ENCODE results near the gene SYNGR1. TPM values are rescaled to one million over a fixed set of nuclear protein-coding genes. Genes with fewer than 3 reads are reported as not detected.
A peak's percentile ranks its signal among the peaks of the same experiment; 100 is the strongest.

Gene SYNGR1
- total RNA-seq, 1 donor from 2014 or later, result 26.6 TPM

- TF ChIP-seq, protein P1, sequence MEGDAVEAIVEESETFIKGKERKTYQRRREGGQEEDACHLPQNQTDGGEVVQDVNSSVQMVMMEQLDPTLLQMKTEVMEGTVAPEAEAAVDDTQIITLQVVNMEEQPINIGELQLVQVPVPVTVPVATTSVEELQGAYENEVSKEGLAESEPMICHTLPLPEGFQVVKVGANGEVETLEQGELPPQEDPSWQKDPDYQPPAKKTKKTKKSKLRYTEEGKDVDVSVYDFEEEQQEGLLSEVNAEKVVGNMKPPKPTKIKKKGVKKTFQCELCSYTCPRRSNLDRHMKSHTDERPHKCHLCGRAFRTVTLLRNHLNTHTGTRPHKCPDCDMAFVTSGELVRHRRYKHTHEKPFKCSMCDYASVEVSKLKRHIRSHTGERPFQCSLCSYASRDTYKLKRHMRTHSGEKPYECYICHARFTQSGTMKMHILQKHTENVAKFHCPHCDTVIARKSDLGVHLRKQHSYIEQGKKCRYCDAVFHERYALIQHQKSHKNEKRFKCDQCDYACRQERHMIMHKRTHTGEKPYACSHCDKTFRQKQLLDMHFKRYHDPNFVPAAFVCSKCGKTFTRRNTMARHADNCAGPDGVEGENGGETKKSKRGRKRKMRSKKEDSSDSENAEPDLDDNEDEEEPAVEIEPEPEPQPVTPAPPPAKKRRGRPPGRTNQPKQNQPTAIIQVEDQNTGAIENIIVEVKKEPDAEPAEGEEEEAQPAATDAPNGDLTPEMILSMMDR (IDR thresholded peaks at IDR 0.05), result no peak
- H3K27ac Mint-ChIP-seq (ENCODE audit: unreplicated experiment), result no peak overlapping the region
These were observed 10.5 kb downstream of the SYNGR1 start for GRCh38 chr22:39360242-39360641.

GRCh38 chr22:39360674-39361413 lies 11.1 kb downstream of the SYNGR1 start:
- Mint-ChIP-seq H3K9me3 (ENCODE audit: unreplicated experiment) (no peaks in the 10 kb centered on the region), H3K36me3 (ENCODE audit: unreplicated experiment) (peaks cover 3% of the 10 kb centered on the region), H3K4me3 (ENCODE audit: unreplicated experiment) (no peak overlapping the region), H3K4me1 (ENCODE audit: unreplicated experiment) (peaks cover 43% of the 10 kb centered on the region), H3K27me3 (ENCODE audit: unreplicated experiment) (no peaks in the 10 kb centered on the region), H3K27ac (ENCODE audit: unreplicated experiment) (peak overlapping the region; percentile 54)
- TF ChIP-seq, protein P1 (IDR thresholded peaks at IDR 0.05), result no peak
- no peak for DNase-seq (ENCODE audit: extremely low spot score, unreplicated experiment)

More at GRCh38 chr22:39360242-39360641, 10.5 kb downstream of the SYNGR1 start:
- peaks cover 3% of the 10 kb centered on the region for H3K36me3 Mint-ChIP-seq (ENCODE audit: unreplicated experiment)
- no peaks in the 10 kb centered on the region for H3K27me3 Mint-ChIP-seq (ENCODE audit: unreplicated experiment)
- H3K4me3 Mint-ChIP-seq (ENCODE audit: unreplicated experiment), result no peak overlapping the region
- H3K9me3 Mint-ChIP-seq (ENCODE audit: unreplicated experiment), result no peaks in the 10 kb centered on the region
- no peak for DNase-seq (ENCODE audit: extremely low spot score, unreplicated experiment)
- H3K4me1 Mint-ChIP-seq (ENCODE audit: unreplicated experiment), result peaks cover 41% of the 10 kb centered on the region

DNA sequence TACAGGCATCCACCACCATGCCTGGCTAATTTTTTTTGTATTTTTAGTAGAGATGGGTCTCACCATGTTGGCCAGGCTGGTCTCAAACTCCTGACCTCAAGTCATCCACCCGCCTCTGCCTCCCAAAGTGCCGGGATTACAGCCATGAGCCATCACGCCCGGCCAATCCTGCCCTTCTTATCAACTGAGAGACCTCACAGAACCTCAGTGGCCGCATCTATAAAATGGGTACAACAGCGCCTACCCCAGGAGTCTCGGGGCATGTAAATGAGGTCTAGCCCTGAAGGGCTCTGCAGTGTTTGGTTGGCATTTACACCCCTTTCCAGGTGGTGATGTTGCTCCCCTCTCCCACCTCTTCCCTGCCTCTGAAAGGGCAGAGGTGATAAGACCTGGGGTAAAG lies 11.7 kb downstream of the SYNGR1 start:
- TF ChIP-seq, protein P1 (IDR thresholded peaks at IDR 0.05), result no peak
- Mint-ChIP-seq H3K9me3 (ENCODE audit: unreplicated experiment) (no peaks in the 10 kb centered on the region), H3K27me3 (ENCODE audit: unreplicated experiment) (no peaks in the 10 kb centered on the region), H3K4me1 (ENCODE audit: unreplicated experiment) (peaks cover 40% of the 10 kb centered on the region), H3K27ac (ENCODE audit: unreplicated experiment) (no peak overlapping the region), H3K4me3 (ENCODE audit: unreplicated experiment) (no peak overlapping the region), H3K36me3 (ENCODE audit: unreplicated experiment) (peaks cover 3% of the 10 kb centered on the region)
- no peak for DNase-seq (ENCODE audit: extremely low spot score, unreplicated experiment)

DNA sequence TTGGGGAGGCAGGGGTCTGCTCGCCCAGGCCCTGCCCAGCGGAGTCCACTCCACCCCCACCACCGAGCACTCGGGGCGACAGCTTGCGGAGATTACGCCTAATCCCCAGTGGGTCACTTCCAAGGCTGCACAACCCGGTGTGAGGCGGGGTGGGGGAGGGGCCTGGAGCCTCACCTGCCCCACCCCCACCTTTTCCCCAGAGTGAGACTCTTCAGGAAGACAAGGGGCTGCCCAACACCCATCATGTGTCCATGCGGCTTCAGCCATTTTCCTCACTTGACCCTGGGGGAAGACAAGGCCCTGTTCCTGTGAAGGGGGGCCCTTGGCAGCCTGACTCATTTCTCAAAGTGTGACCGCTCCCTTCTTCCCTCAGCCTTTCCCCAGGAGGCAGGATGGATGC lies 12.5 kb downstream of the SYNGR1 start:
- TF ChIP-seq, protein P1 (IDR thresholded peaks at IDR 0.05), result no peak
- peaks cover 3% of the 10 kb centered on the region for H3K36me3 Mint-ChIP-seq (ENCODE audit: unreplicated experiment)
- H3K4me1 Mint-ChIP-seq (ENCODE audit: unreplicated experiment), result peaks cover 44% of the 10 kb centered on the region
- H3K27ac Mint-ChIP-seq (ENCODE audit: unreplicated experiment), result no peak overlapping the region
- DNase-seq (ENCODE audit: extremely low spot score, unreplicated experiment), result no peak
- H3K9me3 Mint-ChIP-seq (ENCODE audit: unreplicated experiment), result no peaks in the 10 kb centered on the region
- no peak overlapping the region for H3K4me3 Mint-ChIP-seq (ENCODE audit: unreplicated experiment)
- no peaks in the 10 kb centered on the region for H3K27me3 Mint-ChIP-seq (ENCODE audit: unreplicated experiment)

GRCh38 chr22:39362932-39363331 lies 13.1 kb downstream of the SYNGR1 start:
- H3K4me1 Mint-ChIP-seq (ENCODE audit: unreplicated experiment), result peaks cover 46% of the 10 kb centered on the region
- no peak for DNase-seq (ENCODE audit: extremely low spot score, unreplicated experiment)
- TF ChIP-seq, protein P1 (IDR thresholded peaks at IDR 0.05), result no peak
- no peaks in the 10 kb centered on the region for H3K27me3 Mint-ChIP-seq (ENCODE audit: unreplicated experiment)
- H3K36me3 Mint-ChIP-seq (ENCODE audit: unreplicated experiment), result peaks cover 3% of the 10 kb centered on the region
- H3K4me3 Mint-ChIP-seq (ENCODE audit: unreplicated experiment), result no peak overlapping the region
- no peaks in the 10 kb centered on the region for H3K9me3 Mint-ChIP-seq (ENCODE audit: unreplicated experiment)
- H3K27ac Mint-ChIP-seq (ENCODE audit: unreplicated experiment), result peak overlapping the region; percentile 64
